Stimulated activated CD4-positive, alpha-beta T cell treated with anti-CD3 and anti-CD28 coated beads, Interleukin-12 subunit alpha, Interleukin-12 subunit beta, amount 100 ng/mL, for 48 hours (primary cell): ENCODE data around the gene CLEC2L.

Source experiments
- DNase-seq, 3 donors: peaks; one replicate each; pipeline ENCODE4 v3.0.0-alpha.2; 2020; ENCODE audit warnings: low read depth in 2 of 3, low spot score in 1 of 3

Gene CLEC2L

GRCh38 chr7:139573871-139574270 is 50.4 kb downstream of the CLEC2L start:
- DNase-seq: no peak

- DNase-seq: no peak
Measured at GRCh38 chr7:139574618-139575337, 51.3 kb downstream of the CLEC2L start.

GRCh38 chr7:139575338-139575680 is 51.8 kb downstream of the CLEC2L start:
- DNase-seq: no peak

GRCh38 chr7:139576179-139576973 is 52.9 kb downstream of the CLEC2L start:
- DNase-seq: no peak

- no peak for DNase-seq
Measured at GRCh38 chr7:139580435-139580834, 57.0 kb downstream of the CLEC2L start.

GRCh38 chr7:139582130-139582650 is 58.7 kb downstream of the CLEC2L start:
- no peak for DNase-seq

GRCh38 chr7:139582671-139583155 is 59.2 kb downstream of the CLEC2L start:
- no peak for DNase-seq

GRCh38 chr7:139583826-139584553 is 60.5 kb downstream of the CLEC2L start:
- DNase-seq: no peak

- DNase-seq: no peak
Measured at GRCh38 chr7:139585042-139585441, 61.6 kb downstream of the CLEC2L start.

- no peak for DNase-seq
Measured at GRCh38 chr7:139586286-139586685, 62.8 kb downstream of the CLEC2L start.

- DNase-seq: no peak
Measured at GRCh38 chr7:139587535-139587934, 64.0 kb downstream of the CLEC2L start.

GRCh38 chr7:139588632-139589031 is 65.1 kb downstream of the CLEC2L start:
- no peak for DNase-seq

GRCh38 chr7:139589474-139589873 is 66.0 kb downstream of the CLEC2L start:
- DNase-seq: no peak

GRCh38 chr7:139591550-139592195 is 68.2 kb downstream of the CLEC2L start:
- DNase-seq: no peak

- DNase-seq: no peak
Measured at GRCh38 chr7:139592801-139593461, 69.4 kb downstream of the CLEC2L start.

GRCh38 chr7:139594090-139594489 is 70.6 kb downstream of the CLEC2L start:
- DNase-seq: no peak
